ENCODE results near the gene YIPF2.

Gene YIPF2

DNA sequence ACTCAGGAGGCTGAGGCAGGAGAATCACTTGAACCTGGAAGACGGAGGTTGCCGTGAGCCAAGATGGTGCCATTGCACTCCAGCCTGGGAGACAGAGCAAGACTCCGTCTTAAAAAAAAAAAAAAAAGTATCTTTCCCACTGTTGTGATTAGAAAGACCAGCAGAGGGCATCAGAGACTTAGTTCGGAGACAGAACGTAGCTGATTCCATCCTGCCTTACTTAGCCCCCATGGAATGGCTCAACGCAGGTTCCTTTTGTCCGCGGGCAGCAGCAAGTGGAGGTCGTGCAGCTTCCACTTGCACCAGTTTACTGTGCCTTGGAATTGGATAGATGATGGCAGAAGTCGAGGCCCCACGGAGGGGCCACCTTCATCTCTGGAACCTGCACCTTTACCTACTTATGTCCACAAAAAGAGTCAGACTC is 8.2 kb upstream of the YIPF2 start:
- peak; percentile 91 for DNase-seq

DNA sequence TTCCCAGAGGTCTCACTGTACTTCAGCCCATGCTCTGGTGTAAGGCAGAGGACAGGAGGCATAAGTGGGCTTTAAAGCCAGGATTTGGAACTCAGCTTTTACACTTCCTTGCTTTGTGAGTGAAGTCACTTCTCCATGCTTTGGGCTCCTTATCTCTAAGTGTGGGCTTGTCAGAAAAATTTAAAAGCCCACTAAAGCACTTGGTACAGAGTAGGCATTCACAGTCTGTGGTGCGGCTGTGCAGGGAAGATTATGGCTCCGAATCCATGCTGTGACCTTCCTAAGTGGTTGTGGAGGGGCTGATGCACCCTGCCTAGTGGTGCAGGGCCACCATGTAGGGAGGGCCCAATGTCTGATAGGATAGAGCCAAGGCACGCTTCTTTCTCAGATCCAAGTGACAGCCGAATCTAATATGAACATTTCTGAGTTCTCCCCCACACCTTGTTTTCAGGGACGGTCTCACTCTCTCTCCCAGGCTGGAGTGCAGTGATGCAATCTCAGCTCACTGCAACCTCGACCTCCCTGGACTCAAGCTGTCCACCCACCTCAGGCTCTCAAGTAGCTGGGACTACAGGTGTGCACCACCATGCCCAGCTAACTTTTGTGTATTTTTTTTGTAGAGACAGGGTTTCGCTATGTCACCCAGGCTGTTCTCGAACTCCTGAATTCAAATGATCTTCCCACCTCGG is 7.1 kb upstream of the YIPF2 start:
- DNase-seq, result no peak

- no peak for DNase-seq
Observed at GRCh38 chr19:10929402-10929794, 959 bp upstream of the YIPF2 start.

GRCh38 chr19:10927730-10928562 is 493 bp downstream of the YIPF2 start:
- no peak for DNase-seq

- no peak for DNase-seq
Observed at GRCh38 chr19:10924597-10924996, 3.8 kb downstream of the YIPF2 start.

GRCh38 chr19:10923260-10924112 is 5.0 kb downstream of the YIPF2 start:
- DNase-seq, result no peak

- no peak for DNase-seq
Observed at GRCh38 chr19:10922638-10923014, 5.8 kb downstream of the YIPF2 start.

DNA sequence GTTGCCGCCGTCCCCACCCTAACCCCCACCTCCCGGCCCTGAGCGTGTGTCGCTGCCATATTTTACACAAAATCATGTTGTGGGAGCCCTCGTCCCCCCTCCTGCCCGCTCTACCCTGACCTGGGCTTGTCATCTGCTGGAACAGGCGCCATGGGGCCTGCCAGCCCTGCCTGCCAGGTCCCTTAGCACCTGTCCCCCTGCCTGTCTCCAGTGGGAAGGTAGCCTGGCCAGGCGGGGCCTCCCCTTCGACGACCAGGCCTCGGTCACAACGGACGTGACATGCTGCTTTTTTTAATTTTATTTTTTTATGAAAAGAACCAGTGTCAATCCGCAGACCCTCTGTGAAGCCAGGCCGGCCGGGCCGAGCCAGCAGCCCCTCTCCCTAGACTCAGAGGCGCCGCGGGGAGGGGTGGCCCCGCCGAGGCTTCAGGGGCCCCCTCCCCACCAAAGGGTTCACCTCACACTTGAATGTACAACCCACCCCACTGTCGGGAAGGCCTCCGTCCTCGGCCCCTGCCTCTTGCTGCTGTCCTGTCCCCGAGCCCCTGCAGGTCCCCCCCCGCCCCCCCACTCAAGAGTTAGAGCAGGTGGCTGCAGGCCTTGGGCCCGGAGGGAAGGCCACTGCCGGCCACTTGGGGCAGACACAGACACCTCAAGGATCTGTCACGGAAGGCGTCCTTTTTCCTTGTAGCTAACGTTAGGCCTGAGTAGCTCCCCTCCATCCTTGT is 6.4 kb downstream of the YIPF2 start:
- DNase-seq, result peak; percentile 6

GRCh38 chr19:10921199-10921909 is 7.1 kb downstream of the YIPF2 start:
- no peak for DNase-seq

DNA sequence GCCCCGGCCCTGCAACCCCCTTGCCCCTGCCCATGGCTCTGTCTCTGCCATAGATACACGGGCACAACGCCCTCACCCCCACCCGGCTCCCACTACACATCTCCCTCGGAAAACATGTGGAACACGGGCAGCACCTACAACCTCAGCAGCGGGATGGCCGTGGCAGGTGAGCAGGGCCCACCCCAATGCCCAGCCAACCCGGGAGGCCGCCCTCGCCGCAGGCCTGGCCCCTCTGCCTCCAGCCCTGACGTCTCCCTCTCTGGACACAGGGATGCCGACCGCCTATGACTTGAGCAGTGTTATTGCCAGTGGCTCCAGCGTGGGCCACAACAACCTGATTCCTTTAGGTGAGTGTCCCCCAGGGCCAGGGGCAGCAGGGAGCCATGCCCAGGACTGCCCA is 7.7 kb downstream of the YIPF2 start:
- no peak for DNase-seq

GRCh38 chr19:10920288-10920655 is 8.2 kb downstream of the YIPF2 start:
- no peak for DNase-seq

DNA sequence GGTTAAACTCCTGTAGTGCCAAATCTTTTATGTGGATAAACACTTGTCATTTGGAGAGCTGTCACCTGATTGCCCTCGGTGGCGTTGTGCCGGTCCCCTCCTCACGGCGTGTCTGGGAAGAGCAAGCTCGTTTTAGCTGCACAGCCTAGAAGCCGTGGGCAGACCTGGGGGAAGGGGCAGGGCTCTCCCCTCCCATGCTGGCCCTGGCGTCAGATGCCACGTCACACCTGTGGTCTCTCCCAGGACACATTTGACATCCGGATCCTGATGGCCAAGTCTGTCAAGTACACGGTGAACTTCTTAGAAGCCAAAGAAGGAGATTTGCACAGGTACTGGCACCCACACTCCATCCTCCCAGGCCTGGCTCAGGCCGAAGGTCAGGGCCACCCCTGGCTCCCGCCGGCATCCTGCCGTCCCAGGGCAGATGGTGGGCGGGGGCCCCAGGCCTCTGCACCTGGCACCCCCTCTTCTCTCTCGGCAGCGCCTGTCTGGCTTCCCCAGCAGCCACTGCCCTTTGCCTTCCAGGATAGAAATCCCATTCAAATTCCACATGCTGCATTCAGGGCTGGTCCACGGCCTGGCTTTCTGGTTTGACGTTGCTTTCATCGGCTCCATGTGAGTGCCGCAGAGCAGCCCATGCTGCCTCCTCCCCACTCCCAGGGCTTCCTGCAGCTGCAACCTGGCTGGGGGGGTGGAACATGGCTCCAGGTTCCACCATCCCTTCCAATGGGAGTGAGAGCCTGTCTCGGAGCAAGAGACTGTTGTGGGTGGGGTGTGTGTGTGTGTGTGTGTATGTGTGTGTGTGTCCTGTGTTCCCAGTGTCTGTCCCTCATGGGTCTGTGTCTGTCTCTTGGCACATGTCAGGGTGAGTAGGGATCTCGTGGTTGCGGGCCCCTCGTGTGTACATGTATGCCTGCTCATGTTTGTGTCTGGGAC is 8.8 kb downstream of the YIPF2 start:
- no peak for DNase-seq

DNA sequence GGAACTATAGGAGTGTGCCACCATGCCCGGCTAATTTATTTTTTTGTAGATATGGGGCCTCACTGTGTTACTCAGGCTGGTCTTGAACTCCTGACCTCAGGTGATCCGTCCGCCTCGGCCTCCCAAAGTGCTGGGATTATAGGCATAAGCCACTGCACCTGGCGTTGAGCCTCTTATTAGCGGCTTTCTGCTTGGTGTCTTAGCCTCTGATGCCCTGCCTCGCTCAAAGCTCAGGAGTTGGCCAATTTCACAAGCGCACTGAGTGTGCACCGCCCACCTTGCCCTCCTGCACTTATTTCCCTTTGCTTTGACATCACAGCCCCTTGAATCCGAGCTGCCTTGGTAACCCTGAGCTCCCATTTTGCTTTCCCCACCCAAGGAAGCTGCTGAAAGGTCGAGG is 10.1 kb downstream of the YIPF2 start:
- DNase-seq, result peak; percentile 89

DNA sequence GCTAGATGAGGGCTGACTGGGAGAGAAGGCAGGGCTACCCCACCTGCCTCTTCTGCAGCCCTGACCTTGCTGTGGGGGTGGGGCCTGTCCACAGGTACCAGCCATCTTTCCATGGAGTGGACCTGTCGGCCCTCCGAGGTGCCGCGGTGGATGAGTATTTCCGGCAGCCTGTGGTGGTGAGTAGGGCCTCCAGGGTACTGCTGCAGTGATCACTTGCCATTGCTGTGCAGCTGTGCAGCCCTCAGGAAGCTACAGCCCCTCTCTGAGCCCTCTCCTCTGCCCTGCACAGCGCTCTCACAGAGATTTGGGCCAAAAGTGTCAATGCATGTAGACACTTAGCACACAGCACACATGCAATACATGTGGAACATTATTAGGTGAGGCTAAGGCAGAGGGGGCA is 11.8 kb downstream of the YIPF2 start:
- no peak for DNase-seq

DNA sequence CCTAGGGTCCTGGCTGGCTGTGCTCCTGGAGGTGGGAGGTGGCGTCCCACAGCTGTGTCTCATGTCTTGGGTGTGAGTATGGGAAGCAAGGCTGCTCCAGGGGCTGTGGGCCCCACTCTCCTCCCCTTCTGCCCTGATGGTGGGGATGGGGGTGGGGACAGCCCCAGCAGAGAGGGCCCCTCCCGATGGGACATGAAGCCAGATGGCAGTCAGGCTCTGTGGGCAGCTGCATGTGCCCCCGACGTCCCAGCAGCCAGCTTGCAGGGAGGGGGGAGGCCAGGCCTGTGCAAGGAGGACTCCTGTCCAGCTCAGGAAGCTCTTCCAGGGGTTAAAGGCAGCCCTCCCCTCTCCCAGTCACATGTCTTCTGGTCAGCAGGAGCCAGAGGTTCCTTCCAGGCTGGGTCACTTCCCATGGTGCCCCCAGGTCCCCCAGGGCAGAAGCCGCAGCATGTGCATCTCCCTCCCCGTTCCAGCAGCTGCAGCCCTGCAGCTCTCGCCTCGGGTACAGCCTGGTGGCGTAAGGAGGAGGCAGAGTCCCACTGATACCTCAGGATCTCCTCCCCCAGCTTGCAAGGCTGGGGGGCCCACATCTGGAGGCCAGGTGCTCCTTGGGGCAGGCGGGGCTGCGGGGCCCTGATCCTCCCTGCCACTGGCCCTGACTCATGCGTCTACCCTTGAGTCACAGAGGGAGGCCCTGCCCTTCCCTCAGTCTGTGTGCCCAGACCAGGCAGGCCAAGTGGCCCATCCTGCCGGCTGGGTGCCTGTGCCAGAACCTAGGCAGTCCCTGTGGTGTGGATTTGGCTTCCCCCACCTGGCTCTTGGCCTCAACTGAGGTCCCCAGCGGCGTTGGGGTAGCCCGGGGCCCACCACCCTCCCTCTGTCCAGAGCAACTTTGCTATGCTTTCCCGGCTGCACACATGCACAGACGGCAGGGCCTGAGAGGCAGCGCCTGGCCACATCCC is 13.0 kb downstream of the YIPF2 start:
- peak; percentile 79 for DNase-seq

GRCh38 chr19:10913716-10914340 is 14.6 kb downstream of the YIPF2 start:
- no peak for DNase-seq

DNA sequence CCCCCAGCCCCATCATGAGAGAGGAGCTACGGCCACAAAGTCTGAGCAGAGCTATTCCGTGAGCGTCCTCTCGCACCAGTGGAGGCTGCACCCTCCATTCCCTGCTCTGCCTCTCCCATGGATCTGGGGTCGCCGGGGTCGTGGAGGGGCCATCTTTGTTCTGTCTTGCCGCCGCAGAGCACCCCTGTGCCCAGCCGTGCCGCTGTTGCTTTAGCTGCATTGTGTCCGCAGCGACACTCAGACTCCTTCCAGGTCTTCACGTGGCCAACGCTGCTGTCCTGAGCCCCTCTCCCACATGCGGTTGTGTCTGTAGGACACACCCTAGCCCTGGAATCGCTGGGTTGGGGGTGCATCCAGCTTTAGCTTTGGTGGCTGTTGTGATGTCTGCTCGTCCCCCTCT is 15.8 kb downstream of the YIPF2 start:
- no peak for DNase-seq

GRCh38 chr19:10911579-10912363 is 16.7 kb downstream of the YIPF2 start:
- DNase-seq, result no peak
